Erythroblast (primary cell): ENCODE data around the gene CDC42SE2.
"Not testable (repeated sequence)": the region's sequence is repeated elsewhere in the genome, so short reads cannot be mapped to it uniquely, and the experiment has no call there.

Source experiments
- DNase-seq, 2 experiments: peaks; one replicate each; lab custom pipeline; 2025; lab: John Stamatoyannopoulos, UW
- GATA1 ChIP-seq: IDR thresholded peaks from 2 replicates; pipeline ENCODE4 v1.6.1; 2011; ENCODE audit warnings: low read depth, mild to moderate bottlenecking, control low read depth, low read length, moderate library complexity
- POLR2A ChIP-seq: IDR thresholded peaks from 2 replicates; pipeline ENCODE4 v1.6.1; 2011; ENCODE audit warnings: mild to moderate bottlenecking, low read length

The CDC42SE2 gene

GRCh38 chr5:131262953-131263541 is 806 bp upstream of the CDC42SE2 start:
- TF ChIP-seq POLR2A: no peak
- no peak for TF ChIP-seq GATA1
- peak; percentile 55 to 65 for DNase-seq

DNA sequence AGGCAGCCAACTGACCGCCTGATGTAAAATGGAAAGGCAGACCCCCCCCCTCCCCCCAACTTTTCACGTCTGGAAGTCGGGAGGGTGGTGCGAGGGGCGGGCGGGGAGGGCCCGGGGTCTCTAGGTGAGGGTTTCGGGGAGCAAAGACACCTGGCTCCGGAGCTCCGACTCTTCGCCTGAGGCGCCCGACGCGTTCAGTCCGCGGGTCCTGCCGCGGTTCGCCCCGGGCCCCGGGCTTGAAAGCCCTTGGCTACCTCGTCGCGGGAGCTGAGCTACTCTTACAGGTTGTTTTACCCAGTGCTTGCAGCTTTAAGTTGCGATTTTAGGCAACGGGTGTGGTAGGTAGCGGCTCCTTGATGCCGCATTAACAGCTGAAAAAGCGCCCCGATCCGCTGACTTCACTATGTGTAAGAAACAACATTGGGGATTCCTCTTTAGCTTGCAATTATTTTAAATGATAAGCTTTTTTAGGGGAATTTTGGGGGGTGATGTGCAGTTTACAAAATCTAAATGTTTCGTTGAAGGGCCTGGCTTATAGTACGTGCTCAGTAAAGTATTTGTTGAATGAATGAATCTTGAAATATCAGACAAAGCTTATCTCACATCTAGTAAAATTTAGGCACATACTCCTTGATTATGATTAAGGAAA is 722 bp downstream of the CDC42SE2 start:
- DNase-seq: peak; percentile 75 to 79
- TF ChIP-seq POLR2A (no peak), GATA1 (no peak)

- peak; percentile 66 to 74 for DNase-seq
- TF ChIP-seq POLR2A: peak; percentile 10
- no peak for TF ChIP-seq GATA1
Measured at GRCh38 chr5:131265311-131265803, 1.5 kb downstream of the CDC42SE2 start.

- no peak for DNase-seq
- no peak for TF ChIP-seq POLR2A
- TF ChIP-seq GATA1: no peak
Measured at GRCh38 chr5:131266370-131267060, 2.7 kb downstream of the CDC42SE2 start.

GRCh38 chr5:131268758-131269370 is 5.0 kb downstream of the CDC42SE2 start:
- TF ChIP-seq GATA1: no peak
- TF ChIP-seq POLR2A: no peak
- DNase-seq: no peak

- TF ChIP-seq POLR2A (no peak), GATA1 (no peak)
- DNase-seq: no peak
Measured at GRCh38 chr5:131270809-131271208, 7.0 kb downstream of the CDC42SE2 start.

DNA sequence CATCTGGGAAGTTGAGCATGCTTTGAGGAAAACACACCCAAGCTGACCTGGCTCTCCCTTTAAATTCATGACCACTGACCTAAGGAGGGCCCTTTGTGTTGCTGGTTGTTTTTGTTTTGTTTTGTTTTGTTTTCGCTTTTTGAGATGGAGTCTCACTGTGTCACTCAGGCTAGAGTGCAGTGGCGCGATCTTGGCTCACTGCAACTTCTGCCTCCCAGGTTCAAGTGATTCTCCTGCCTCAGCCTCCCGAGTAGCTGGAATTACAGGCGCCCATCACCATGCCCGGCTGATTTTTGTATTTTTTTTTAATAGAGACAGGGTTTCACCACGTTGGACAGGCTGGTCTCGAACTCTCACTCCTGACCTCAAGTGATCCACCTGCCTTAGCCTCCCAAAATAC is 8.0 kb downstream of the CDC42SE2 start:
- not testable (repeated sequence) for DNase-seq

- DNase-seq: no peak
- TF ChIP-seq GATA1 (no peak), POLR2A (no peak)
Measured at GRCh38 chr5:131272307-131272706, 8.5 kb downstream of the CDC42SE2 start.

DNA sequence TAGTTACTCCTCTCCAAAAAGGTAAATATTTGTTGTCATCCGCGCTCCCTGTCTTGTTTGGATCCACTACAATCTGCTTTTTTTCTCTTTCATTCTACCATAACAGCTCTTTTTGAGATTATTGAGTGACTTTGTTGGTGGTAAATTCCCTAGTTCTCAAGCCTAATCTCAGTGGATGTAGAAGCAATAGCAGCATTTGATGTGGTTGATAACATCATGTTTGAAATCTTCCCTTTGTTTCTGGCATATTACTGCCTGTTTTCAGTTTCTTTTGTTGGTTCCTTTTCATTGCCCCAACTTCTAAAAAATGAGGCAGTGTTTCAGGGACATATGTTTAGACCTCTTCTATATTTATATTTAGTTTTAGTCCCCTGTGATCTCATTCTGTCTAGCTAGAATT is 8.9 kb downstream of the CDC42SE2 start:
- DNase-seq: no peak
- no peak for TF ChIP-seq POLR2A
- TF ChIP-seq GATA1: no peak

- TF ChIP-seq GATA1 (no peak), POLR2A (no peak)
Measured at GRCh38 chr5:131274326-131275063, 10.6 kb downstream of the CDC42SE2 start.

DNA sequence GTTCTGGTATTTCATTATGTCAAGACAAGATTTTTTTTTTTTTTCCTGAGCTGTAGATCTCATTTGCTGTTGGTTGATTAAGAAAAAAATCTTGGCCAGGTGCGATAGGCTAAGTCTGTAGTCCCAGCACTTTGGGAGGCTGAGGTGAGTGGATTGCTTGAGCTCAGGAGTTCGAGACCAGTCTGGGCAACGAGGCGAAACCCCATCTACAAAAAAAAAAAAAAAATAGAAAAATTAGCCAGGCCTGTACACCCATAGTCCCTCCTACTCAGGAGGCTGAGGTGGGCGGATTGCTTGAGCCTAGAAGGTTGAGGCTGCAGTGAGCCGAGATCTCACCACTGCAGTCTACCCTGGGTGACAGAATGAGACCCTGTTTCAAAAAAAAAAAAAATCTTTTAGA is 12.2 kb downstream of the CDC42SE2 start:
- TF ChIP-seq GATA1: no peak
- no peak for TF ChIP-seq POLR2A
- no peak for DNase-seq

More at GRCh38 chr5:131274326-131275063, 10.6 kb downstream of the CDC42SE2 start:
- no peak for DNase-seq

GRCh38 chr5:131277447-131277846 is 13.6 kb downstream of the CDC42SE2 start:
- TF ChIP-seq GATA1 (no peak), POLR2A (no peak)
- no peak for DNase-seq
